ENCODE data around the gene HNF4A. TPM values are rescaled to one million over a fixed set of nuclear protein-coding genes. Genes with fewer than 3 reads are reported as not detected.
A peak's percentile ranks its signal among the peaks of the same experiment; 100 is the strongest.

HNF4A gene
- total and polyA plus RNA-seq, 2 of the 13 experiments (the other 11 are each of a cell fraction or from before 2014, with no cell fraction given) = 80.9 to 169 TPM

DNA sequence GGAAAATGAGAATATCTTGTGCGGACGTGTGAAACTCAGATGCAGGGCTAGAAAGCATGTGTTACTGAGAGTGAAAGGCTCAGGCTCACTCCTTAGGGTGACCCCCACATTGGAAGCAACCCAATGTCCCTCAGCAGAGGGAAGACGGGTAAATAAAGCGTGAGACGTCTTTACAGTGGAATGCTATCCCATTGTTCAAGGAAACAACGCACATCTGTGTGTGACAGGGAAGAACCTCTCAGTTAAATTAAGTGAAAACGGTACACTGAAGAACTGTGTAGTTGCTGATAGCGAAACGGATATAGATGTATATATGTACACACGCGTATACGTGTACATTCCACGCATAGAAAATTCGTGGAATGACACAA is 839 bp downstream of the HNF4A start (continued):
- TF ChIP-seq HMGA1 (CRISPR knock-in tag; conservative IDR thresholded peaks at IDR 0.05) = no peak
- TF ChIP-seq ZSCAN29 (CRISPR knock-in tag; conservative IDR thresholded peaks at IDR 0.05) = 0 out of 2 replicates have a peak, but pooled peaks have one; percentile 2
- no peak for TF ChIP-seq ATF1 (CRISPR knock-in tag; IDR thresholded peaks at IDR 0.05)
- TF ChIP-seq ZKSCAN8 (CRISPR knock-in tag; IDR thresholded peaks at IDR 0.05; ENCODE audit: borderline replicate concordance) = 0 out of 2 replicates have a peak, but pooled peaks have one; percentile 25
- TF ChIP-seq MIER2 (CRISPR knock-in tag; IDR thresholded peaks at IDR 0.05) = 0 out of 2 replicates have a peak, but pooled peaks have one; percentile 10
- 0 out of 4 replicates have a peak, but pooled peaks of 1 of the 2 experiments have one; percentile 43 for TF ChIP-seq HMGXB4 (CRISPR knock-in tag; IDR thresholded peaks at IDR 0.05; ENCODE audit: borderline replicate concordance in 1 of 2, low read depth in 1 of 2)
- no peak for TF ChIP-seq SOX13 (IDR thresholded peaks at IDR 0.05)
- TF ChIP-seq SOX13 (CRISPR knock-in tag; conservative IDR thresholded peaks at IDR 0.05 in 1 of 2, IDR thresholded peaks at IDR 0.05 in 1 of 2) = peak in 1 of 2 experiments; percentile 71; a peak in 2 of 4 replicates
- TF ChIP-seq SUZ12 (IDR thresholded peaks at IDR 0.05; ENCODE audit: low read depth, low read length) = no peak

- CTCF ChIA-PET (ENCODE audit: low intra/inter-chr PET ratio, low total read pairs) = no interaction called here
- peaks cover 63% of the 10 kb centered on the region for H3K79me2 ChIP-seq (ENCODE audit: insufficient read depth, low read length)
- peaks cover 3 to 5% of the 10 kb centered on the region in 2 experiments; a peak in 4 of 5 replicates for H3K36me3 ChIP-seq (replicated peaks in 1 of 2; ENCODE audit: control insufficient read depth in 1 of 2, insufficient read depth in 2 of 2, low read length in 2 of 2)
- BruUV-seq (replicated peaks) = no TSS peak
- H3K9ac ChIP-seq (ENCODE audit: insufficient read depth, low read depth, low read length) = peak overlapping the region; percentile 85
- intact Hi-C loops (cut with micrococcal nuclease; ENCODE audit: unreplicated experiment) (loop anchor here (5.0 kb wide), 2 partner anchors 35 to 45 kb away; partner anchors contain the start of gene FITM2), in situ Hi-C loops (cut with HindIII; ENCODE audit: extremely low pct_ligation_motif_present, low pct_unique_long_range_greater_than_20kb) (no loop called here)
- peak overlapping the region; percentile 87 for H3K4me2 ChIP-seq (ENCODE audit: low read depth, low read length)
- FAIRE-seq (peak; percentile 21), ATAC-seq (no peak), DNase-seq (ENCODE audit: low spot score) (no peak)
- H3K27ac ChIP-seq (ENCODE audit: extremely low read length, insufficient read depth, low read length) = no peak overlapping the region
- no peak overlapping the region for H2AFZ ChIP-seq (ENCODE audit: low read length)
- WGBS (ENCODE audit: low lambda C conversion rate) = 58% methylated on average over 2 of the region's 2 CpGs
- peaks cover 63% of the 10 kb centered on the region for H3K4me1 ChIP-seq (ENCODE audit: insufficient read depth, low read length)
- peak overlapping the region; percentile 69 to 95 (median 92) for H3K4me3 ChIP-seq (replicated peaks in 1 of 3; ENCODE audit: insufficient read depth in 1 of 3, low read depth in 2 of 3, low read length in 3 of 3)
- H4K20me1 ChIP-seq (ENCODE audit: insufficient read depth, low read length) = no peaks in the 10 kb centered on the region
- POLR2A ChIA-PET = interaction anchor here (4.1 kb wide), 1 partner anchor 37 kb away, joined by 38 read pairs; no protein-coding TSS in a partner anchor
- H3K27me3 ChIP-seq (ENCODE audit: control insufficient read depth in 1 of 2, insufficient read depth in 2 of 2, low read length in 2 of 2) = no peaks in the 10 kb centered on the region; a peak in 1 of 5 replicates
- H3K9me3 ChIP-seq (ENCODE audit: low read length) = no peaks in the 10 kb centered on the region
- no peak for TF ChIP-seq RAD51 (IDR thresholded peaks at IDR 0.05; ENCODE audit: borderline replicate concordance)
- TF ChIP-seq FOSL2 (CRISPR knock-in tag; IDR thresholded peaks at IDR 0.05) = no peak
- TF ChIP-seq, protein P1, sequence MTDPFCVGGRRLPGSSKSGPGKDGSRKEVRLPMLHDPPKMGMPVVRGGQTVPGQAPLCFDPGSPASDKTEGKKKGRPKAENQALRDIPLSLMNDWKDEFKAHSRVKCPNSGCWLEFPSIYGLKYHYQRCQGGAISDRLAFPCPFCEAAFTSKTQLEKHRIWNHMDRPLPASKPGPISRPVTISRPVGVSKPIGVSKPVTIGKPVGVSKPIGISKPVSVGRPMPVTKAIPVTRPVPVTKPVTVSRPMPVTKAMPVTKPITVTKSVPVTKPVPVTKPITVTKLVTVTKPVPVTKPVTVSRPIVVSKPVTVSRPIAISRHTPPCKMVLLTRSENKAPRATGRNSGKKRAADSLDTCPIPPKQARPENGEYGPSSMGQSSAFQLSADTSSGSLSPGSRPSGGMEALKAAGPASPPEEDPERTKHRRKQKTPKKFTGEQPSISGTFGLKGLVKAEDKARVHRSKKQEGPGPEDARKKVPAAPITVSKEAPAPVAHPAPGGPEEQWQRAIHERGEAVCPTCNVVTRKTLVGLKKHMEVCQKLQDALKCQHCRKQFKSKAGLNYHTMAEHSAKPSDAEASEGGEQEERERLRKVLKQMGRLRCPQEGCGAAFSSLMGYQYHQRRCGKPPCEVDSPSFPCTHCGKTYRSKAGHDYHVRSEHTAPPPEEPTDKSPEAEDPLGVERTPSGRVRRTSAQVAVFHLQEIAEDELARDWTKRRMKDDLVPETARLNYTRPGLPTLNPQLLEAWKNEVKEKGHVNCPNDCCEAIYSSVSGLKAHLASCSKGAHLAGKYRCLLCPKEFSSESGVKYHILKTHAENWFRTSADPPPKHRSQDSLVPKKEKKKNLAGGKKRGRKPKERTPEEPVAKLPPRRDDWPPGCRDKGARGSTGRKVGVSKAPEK (CRISPR knock-in tag; IDR thresholded peaks at IDR 0.05; ENCODE audit: borderline replicate concordance) = no peak
- TF ChIP-seq, protein P2, sequence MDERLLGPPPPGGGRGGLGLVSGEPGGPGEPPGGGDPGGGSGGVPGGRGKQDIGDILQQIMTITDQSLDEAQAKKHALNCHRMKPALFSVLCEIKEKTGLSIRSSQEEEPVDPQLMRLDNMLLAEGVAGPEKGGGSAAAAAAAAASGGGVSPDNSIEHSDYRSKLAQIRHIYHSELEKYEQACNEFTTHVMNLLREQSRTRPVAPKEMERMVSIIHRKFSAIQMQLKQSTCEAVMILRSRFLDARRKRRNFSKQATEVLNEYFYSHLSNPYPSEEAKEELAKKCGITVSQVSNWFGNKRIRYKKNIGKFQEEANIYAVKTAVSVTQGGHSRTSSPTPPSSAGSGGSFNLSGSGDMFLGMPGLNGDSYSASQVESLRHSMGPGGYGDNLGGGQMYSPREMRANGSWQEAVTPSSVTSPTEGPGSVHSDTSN (CRISPR knock-in tag; IDR thresholded peaks at IDR 0.05) = no peak
- no peak for TF ChIP-seq ZNF772 (CRISPR knock-in tag; IDR thresholded peaks at IDR 0.05)
- TF ChIP-seq ATF7-NPFF (CRISPR knock-in tag; IDR thresholded peaks at IDR 0.05; ENCODE audit: low read depth) = no peak
- TF ChIP-seq ZNF333 (CRISPR knock-in tag; IDR thresholded peaks at IDR 0.05; ENCODE audit: borderline replicate concordance) = no peak
- peak; percentile 41; the same call in 1 of the 2 replicates for TF ChIP-seq ZNF274 (CRISPR knock-in tag; IDR thresholded peaks at IDR 0.05)
- TF ChIP-seq ZNF569 (CRISPR knock-in tag; IDR thresholded peaks at IDR 0.05; ENCODE audit: borderline replicate concordance) = no peak
- TF ChIP-seq HDAC6 (IDR thresholded peaks at IDR 0.05; ENCODE audit: low read depth, low read length) = no peak
Observed at GRCh38 chr20:44357020-44357419, 1.5 kb downstream of the HNF4A start.
